ENCODE data around the gene CD3D. TPM values are rescaled to one million over a fixed set of nuclear protein-coding genes. Genes with fewer than 3 reads are reported as not detected.

CD3D gene
- total and polyA plus RNA-seq, 2 donors (not counting 3 experiments of a cell fraction or from before 2014, with no cell fraction given): not detected

DNA sequence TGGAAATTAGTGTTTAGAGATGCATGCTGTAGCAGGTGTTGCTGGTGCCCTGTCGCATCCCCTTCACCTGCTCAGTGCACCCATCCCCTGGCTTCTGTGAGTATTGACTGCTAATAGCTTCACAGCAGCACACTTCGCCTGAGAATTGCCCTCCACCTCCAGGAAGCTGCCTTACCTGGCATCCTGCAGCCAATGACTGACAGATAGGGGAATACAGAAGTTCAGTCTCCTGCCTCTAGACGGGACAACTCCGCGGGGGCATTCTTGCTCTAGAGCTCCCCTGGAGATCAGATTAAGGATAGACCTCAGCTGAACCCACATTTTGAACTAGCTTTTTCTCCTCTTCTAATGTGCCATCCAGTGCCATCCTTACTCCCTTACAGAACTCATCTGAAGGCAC is 47.3 kb downstream of the CD3D start:
- TF ChIP-seq FOS (IDR thresholded peaks at IDR 0.05; ENCODE audit: borderline replicate concordance, insufficient read depth, low read length) (no peak), GATA2 (IDR thresholded peaks at IDR 0.05; ENCODE audit: insufficient read depth, insufficient read length, low read depth, low read length) (no peak), POLR2AphosphoS5 (IDR thresholded peaks at IDR 0.05; ENCODE audit: insufficient read depth, low read depth, low read length) (no peak), JUN (IDR thresholded peaks at IDR 0.05; ENCODE audit: borderline replicate concordance, insufficient read depth, insufficient read length, low read depth) (no peak), MYC (IDR thresholded peaks at IDR 0.05; ENCODE audit: low read depth, low read length) (no peak), EZH2 (IDR thresholded peaks at IDR 0.05; ENCODE audit: borderline replicate concordance, low read depth, low read length, severe bottlenecking) (no peak)
- no peak for FAIRE-seq
- DNase-seq (ENCODE audit: low read depth, low spot score): no peak
- Histone ChIP-seq H3K9ac (replicated peaks; ENCODE audit: extremely low read depth, insufficient read depth, low read length) (no peak overlapping the region), H3K9me1 (replicated peaks; ENCODE audit: control insufficient read depth, extremely low read depth, insufficient read depth, low read length) (no peaks in the 10 kb centered on the region), H2AFZ (ENCODE audit: low read depth, low read length) (no peak overlapping the region), H3K27ac (ENCODE audit: insufficient read depth, low read depth, low read length) (no peak overlapping the region), H3K9me3 (replicated peaks; ENCODE audit: control insufficient read depth, insufficient read depth, low read length) (no peaks in the 10 kb centered on the region), H3K27me3 (ENCODE audit: control insufficient read depth in 2 of 2, insufficient read depth in 2 of 2, low read length in 2 of 2) (no peaks in the 10 kb centered on the region), H3K4me2 (ENCODE audit: insufficient read depth, low read length) (no peak overlapping the region), H3K4me1 (ENCODE audit: control insufficient read depth, extremely low read depth, insufficient read depth, low read length) (no peaks in the 10 kb centered on the region), H3K36me3 (ENCODE audit: control insufficient read depth in 2 of 2, extremely low read depth in 1 of 2, insufficient read depth in 2 of 2, low read length in 2 of 2) (no peaks in the 10 kb centered on the region), H3K79me2 (ENCODE audit: control insufficient read depth, insufficient read depth, low read length) (no peaks in the 10 kb centered on the region), H4K20me1 (replicated peaks; ENCODE audit: control insufficient read depth, extremely low read depth, insufficient read depth, low read length) (no peaks in the 10 kb centered on the region), H3K4me3 (replicated peaks in 1 of 3; ENCODE audit: insufficient read depth in 1 of 3, low read depth in 1 of 3, low read length in 3 of 3) (no peak overlapping the region)
- intact Hi-C loops (cut with micrococcal nuclease) (loop anchor here (2.0 kb wide), 1 partner anchor 58 kb away; no protein-coding TSS in a partner anchor), dilution Hi-C loops (cut with MboI; ENCODE audit: extremely low pct_ligation_motif_present, low sequenced_read_pairs) (no loop called here)
- no TSS peak for BruUV-seq (replicated peaks)
- CTCF ChIA-PET: interaction anchor here (0.7 to 3.6 kb wide), 42 partner anchors 9 to 193 kb away, joined by 3 to 53 read pairs (median 5); partner anchors contain the start of genes CD3D and MPZL2
- POLR2A ChIA-PET: no interaction called here

DNA sequence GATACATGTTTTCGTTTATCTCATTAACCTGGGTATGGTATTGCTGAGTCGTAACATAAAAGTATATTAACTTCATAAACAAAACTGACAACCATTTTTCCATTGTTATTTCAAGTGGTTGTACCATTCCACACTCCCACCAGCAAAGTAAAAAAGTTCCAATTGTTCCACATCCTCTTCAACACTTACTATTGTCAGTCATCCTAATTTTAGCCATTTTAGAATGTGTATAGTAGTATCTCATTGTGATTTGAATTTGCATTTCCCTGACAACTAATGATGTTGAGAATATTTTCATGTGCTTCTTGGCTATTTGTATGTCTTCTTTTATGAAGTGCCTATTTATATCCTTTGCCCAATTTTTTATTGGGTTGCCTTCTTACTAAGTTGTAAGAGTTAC is 48.5 kb downstream of the CD3D start:
- no peak for TF ChIP-seq JUN (IDR thresholded peaks at IDR 0.05; ENCODE audit: borderline replicate concordance, insufficient read depth, insufficient read length, low read depth)
- no peak for TF ChIP-seq GATA2 (IDR thresholded peaks at IDR 0.05; ENCODE audit: insufficient read depth, insufficient read length, low read depth, low read length)
- TF ChIP-seq POLR2A (IDR thresholded peaks at IDR 0.05; ENCODE audit: low read depth, low read length): no peak
- TF ChIP-seq POLR2AphosphoS5 (IDR thresholded peaks at IDR 0.05; ENCODE audit: insufficient read depth, low read depth, low read length): no peak
- TF ChIP-seq MYC (IDR thresholded peaks at IDR 0.05; ENCODE audit: low read depth, low read length): no peak
- TF ChIP-seq, protein P1, sequence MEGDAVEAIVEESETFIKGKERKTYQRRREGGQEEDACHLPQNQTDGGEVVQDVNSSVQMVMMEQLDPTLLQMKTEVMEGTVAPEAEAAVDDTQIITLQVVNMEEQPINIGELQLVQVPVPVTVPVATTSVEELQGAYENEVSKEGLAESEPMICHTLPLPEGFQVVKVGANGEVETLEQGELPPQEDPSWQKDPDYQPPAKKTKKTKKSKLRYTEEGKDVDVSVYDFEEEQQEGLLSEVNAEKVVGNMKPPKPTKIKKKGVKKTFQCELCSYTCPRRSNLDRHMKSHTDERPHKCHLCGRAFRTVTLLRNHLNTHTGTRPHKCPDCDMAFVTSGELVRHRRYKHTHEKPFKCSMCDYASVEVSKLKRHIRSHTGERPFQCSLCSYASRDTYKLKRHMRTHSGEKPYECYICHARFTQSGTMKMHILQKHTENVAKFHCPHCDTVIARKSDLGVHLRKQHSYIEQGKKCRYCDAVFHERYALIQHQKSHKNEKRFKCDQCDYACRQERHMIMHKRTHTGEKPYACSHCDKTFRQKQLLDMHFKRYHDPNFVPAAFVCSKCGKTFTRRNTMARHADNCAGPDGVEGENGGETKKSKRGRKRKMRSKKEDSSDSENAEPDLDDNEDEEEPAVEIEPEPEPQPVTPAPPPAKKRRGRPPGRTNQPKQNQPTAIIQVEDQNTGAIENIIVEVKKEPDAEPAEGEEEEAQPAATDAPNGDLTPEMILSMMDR (IDR thresholded peaks at IDR 0.05; ENCODE audit: extremely low read depth in 1 of 2, insufficient read depth in 1 of 2, low read depth in 1 of 2, low read length in 2 of 2): no peak
- TF ChIP-seq, protein P2, sequence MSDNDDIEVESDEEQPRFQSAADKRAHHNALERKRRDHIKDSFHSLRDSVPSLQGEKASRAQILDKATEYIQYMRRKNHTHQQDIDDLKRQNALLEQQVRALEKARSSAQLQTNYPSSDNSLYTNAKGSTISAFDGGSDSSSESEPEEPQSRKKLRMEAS (IDR thresholded peaks at IDR 0.05; ENCODE audit: insufficient read depth, insufficient read length): no peak
- no peak for TF ChIP-seq EZH2 (IDR thresholded peaks at IDR 0.05; ENCODE audit: borderline replicate concordance, low read depth, low read length, severe bottlenecking)
- no peak for TF ChIP-seq FOS (IDR thresholded peaks at IDR 0.05; ENCODE audit: borderline replicate concordance, insufficient read depth, low read length)
- Histone ChIP-seq H3K79me2 (ENCODE audit: control insufficient read depth, insufficient read depth, low read length) (no peaks in the 10 kb centered on the region), H3K9ac (replicated peaks; ENCODE audit: extremely low read depth, insufficient read depth, low read length) (no peak overlapping the region), H3K9me3 (replicated peaks; ENCODE audit: control insufficient read depth, insufficient read depth, low read length) (no peaks in the 10 kb centered on the region), H3K9me1 (replicated peaks; ENCODE audit: control insufficient read depth, extremely low read depth, insufficient read depth, low read length) (no peaks in the 10 kb centered on the region), H2AFZ (ENCODE audit: low read depth, low read length) (no peak overlapping the region), H4K20me1 (replicated peaks; ENCODE audit: control insufficient read depth, extremely low read depth, insufficient read depth, low read length) (no peaks in the 10 kb centered on the region), H3K36me3 (ENCODE audit: control insufficient read depth in 2 of 2, extremely low read depth in 1 of 2, insufficient read depth in 2 of 2, low read length in 2 of 2) (no peaks in the 10 kb centered on the region), H3K27ac (ENCODE audit: insufficient read depth, low read depth, low read length) (no peak overlapping the region), H3K4me2 (ENCODE audit: insufficient read depth, low read length) (no peak overlapping the region), H3K4me1 (ENCODE audit: control insufficient read depth, extremely low read depth, insufficient read depth, low read length) (no peaks in the 10 kb centered on the region), H3K4me3 (replicated peaks in 1 of 3; ENCODE audit: insufficient read depth in 1 of 3, low read depth in 1 of 3, low read length in 3 of 3) (no peak overlapping the region), H3K27me3 (ENCODE audit: control insufficient read depth in 2 of 2, insufficient read depth in 2 of 2, low read length in 2 of 2) (no peaks in the 10 kb centered on the region)
- no TSS peak for BruUV-seq (replicated peaks)
- intact Hi-C loops (cut with micrococcal nuclease) (loop anchor here (2.0 to 5.0 kb wide), 2 partner anchors 59 to 273 kb away; partner anchors contain the start of gene IFT46), dilution Hi-C loops (cut with MboI; ENCODE audit: extremely low pct_ligation_motif_present, low sequenced_read_pairs) (no loop called here)
- CTCF ChIA-PET: interaction anchor here (1.5 to 2.7 kb wide), 2 partner anchors 92 to 95 kb away, joined by 3 to 53 read pairs; no protein-coding TSS in a partner anchor
- DNase-seq (ENCODE audit: low read depth, low spot score) (no peak), FAIRE-seq (peak; percentile 12)
- POLR2A ChIA-PET: no interaction called here
